22Rv1 (cell line): ENCODE results near the gene ZNF280D.

ENCODE experiments used
- ZFX ChIP-seq: fragments of 450-650 bp; IDR thresholded peaks from 2 replicates; pipeline ENCODE4 v1.6.1; 2017; ENCODE audit warnings: antibody characterized with exemption, borderline replicate concordance
- TF ChIP-seq, protein P1 (sequence below): fragments of 450-650 bp; IDR thresholded peaks from 2 replicates; pipeline ENCODE4 v1.5.1; 2017; ENCODE audit warnings: mild to moderate bottlenecking

- TF ChIP-seq, protein P1, sequence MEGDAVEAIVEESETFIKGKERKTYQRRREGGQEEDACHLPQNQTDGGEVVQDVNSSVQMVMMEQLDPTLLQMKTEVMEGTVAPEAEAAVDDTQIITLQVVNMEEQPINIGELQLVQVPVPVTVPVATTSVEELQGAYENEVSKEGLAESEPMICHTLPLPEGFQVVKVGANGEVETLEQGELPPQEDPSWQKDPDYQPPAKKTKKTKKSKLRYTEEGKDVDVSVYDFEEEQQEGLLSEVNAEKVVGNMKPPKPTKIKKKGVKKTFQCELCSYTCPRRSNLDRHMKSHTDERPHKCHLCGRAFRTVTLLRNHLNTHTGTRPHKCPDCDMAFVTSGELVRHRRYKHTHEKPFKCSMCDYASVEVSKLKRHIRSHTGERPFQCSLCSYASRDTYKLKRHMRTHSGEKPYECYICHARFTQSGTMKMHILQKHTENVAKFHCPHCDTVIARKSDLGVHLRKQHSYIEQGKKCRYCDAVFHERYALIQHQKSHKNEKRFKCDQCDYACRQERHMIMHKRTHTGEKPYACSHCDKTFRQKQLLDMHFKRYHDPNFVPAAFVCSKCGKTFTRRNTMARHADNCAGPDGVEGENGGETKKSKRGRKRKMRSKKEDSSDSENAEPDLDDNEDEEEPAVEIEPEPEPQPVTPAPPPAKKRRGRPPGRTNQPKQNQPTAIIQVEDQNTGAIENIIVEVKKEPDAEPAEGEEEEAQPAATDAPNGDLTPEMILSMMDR: no peak
- TF ChIP-seq ZFX: no peak
Measured at GRCh38 chr15:56648311-56648710, 85.0 kb downstream of the ZNF280D start.
